HG03575 (cell line): ENCODE data around the gene RAI1.

Source experiments
- ATAC-seq: cut with Tn5 transposase; IDR thresholded peaks from one replicate; pipeline ENCODE4 v1.9.1; 2021; ENCODE audit not compliant: unreplicated experiment, insufficient number of reproducible peaks, low FRiP score; ENCODE audit errors: extremely low read depth

The RAI1 gene

DNA sequence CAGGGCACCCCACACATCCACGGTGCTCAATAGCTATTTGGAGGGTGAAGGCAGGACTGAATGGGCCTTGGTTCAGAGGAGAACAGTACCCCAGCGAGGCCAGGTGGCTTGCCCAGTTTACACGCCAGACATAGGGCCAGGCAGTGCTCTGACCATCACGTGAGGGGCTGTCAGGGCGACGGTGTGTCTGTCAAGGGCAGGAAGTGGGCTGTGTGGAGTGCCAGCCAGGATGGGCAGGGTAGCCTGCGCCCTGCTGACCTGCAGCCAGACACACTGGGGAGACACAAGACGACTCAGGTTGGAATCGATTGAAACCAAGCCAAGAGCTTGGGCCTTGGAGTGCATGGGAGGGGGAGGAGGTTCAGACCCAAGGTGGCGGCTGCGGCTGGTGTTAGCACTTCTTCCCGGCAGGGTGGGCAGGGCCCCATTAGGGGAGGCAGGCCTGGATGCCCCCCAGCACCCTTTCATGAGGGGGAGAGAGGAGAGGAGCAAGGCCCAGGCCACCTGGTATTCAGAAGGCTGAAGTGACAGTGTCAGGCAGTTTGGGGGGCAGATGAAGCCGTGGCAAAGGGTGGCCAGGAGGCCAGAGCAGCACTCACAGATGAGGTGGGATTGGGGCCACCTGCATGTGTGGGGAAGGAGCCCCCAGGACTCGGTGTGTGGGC lies 87.3 kb downstream of the RAI1 start:
- no peak for ATAC-seq

- ATAC-seq = no peak
These were observed 88.8 kb downstream of the RAI1 start for GRCh38 chr17:17769869-17770631.

GRCh38 chr17:17770632-17771044 lies 89.4 kb downstream of the RAI1 start:
- ATAC-seq = no peak

DNA sequence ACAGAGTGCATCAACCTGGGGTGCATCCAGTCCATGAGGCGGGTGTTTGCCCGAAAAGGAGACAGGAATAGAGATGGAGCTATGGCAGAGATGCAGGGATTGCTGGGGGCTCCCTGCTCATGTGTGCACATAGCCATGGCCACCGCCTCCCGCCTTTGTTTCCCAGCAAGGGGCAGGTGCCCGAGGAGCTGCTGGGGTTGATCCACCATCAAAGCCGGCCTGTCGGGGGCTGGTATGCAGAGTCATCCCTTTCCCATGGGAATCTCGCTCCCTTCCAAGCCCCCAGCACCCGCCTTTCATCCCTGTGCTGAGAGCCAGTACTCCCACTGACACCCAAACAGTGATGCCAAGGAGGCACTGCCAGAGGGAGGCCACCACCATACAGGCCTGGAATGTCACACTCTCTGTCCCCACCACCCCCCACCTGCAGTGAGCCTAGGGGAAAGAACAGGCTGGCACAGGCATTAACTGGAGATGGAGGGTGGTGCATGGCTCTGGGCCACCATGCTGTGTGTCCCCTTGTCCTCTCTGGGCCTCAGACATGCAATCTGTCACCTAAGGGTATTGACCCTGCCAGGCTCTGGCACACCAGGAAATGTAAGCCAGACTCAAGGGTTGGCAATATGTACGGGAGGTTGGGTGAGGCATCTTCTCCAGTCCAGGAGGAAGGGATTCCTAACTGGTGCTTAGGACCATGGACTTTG lies 90.4 kb downstream of the RAI1 start:
- no peak for ATAC-seq

GRCh38 chr17:17772231-17772630 lies 91.0 kb downstream of the RAI1 start:
- no peak for ATAC-seq

DNA sequence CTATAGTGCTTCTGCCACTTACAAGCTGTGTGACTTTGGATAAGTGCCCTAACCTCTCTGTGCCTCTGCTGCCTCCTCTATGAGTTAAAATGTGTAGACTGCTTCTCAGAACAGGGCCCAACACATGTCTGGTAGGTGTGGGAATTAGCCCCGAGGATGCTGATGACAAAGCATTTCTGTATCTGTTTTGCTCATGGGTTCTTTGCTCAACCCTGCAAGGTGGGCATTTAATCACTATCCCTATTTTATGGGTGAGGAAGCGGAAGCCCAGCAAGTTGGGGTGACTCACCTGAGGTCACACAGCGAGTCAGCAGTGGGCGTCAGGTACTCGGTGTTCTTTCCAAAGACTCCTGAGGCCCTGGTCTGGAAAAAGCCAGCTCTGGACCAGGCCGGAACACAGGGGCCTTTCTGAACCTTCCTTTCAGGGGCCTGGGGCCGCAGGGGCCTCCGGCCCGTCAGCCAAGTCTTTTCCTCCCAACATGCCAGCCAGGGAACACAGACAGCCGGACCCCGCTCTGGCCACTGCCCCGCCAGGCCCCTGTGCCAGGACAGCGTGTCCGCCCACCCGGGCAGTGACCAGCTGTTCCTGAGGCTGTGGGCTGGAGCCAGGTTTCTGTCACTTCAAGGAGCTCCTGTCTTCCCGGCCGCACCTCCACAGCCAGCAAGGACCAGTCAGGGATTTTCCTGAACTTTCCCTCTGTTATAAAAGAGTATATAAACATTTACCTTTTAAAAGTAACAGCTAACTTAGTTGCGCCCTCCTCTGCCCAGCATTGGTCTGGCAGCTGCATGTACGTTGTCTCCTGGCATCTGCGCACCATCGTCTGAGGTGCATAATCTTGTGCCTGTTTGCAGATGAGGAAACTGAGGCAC lies 93.0 kb downstream of the RAI1 start:
- ATAC-seq = no peak

GRCh38 chr17:17776889-17777288 lies 95.6 kb downstream of the RAI1 start:
- ATAC-seq = no peak

DNA sequence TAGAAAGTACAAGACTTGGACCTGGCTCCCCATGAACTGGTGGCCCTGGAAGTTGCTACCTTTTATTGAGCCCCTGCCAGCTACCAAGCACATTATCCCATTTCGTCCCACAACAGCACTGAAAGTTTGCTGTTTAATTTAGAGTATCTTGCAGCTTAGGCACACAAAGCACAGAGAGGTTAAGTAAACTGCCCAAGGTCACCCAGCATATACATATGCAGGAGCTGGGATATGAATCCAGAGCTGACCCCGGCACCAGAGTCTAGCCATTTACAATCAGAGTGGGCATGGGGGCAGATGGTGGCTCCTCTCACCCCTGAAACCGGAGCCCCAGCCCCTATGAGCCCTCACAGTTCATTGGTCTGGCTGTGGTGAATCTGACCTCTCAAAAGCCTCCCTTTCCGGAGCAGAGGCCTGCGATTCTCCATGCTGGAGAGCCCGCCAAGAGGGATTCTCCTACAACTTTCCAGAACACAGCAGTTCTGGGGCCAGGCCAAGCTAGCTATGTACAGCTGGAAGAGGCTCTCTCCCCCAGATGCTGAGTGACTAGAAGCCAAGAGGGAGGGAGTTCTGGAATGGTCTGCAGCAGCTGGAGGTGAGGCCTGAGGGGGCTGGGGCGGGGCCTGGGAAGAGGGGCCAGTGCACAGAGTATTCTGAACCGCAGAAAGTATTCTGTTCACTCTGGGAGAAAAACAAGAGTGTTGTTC lies 97.2 kb downstream of the RAI1 start:
- ATAC-seq = no peak

DNA sequence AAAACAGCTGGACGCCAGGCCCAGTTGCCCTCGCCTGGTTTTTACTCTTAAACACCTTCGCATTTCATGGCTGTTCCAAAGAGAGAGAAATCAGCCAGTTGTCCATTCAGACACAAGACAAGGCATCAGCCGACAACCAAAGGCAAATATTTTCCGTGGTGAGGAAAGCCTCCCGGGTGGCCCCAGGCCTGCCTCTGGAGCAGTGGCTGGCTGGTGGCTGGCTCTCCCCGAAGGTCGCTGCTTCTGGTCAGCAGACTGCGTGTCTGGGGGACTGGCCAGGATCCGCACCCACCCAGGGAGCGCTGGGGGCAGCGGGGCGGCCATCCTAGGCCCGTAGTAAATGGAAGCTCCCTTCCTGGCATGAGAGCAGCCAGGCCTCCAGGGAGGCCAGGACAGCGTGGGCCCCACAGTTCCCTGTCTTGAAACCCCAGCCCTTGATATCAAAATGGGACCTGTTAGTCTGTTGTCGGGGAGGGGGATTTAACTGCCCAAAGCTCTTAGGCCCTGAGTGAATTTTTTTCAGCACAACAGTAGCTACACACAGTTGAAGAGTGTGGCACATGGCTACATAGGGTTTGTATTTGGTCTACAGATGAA lies 97.9 kb downstream of the RAI1 start:
- ATAC-seq = no peak

- no peak for ATAC-seq
These were observed 99.8 kb downstream of the RAI1 start for GRCh38 chr17:17780922-17781590.

GRCh38 chr17:17781591-17782496 lies 100.6 kb downstream of the RAI1 start:
- ATAC-seq = no peak

DNA sequence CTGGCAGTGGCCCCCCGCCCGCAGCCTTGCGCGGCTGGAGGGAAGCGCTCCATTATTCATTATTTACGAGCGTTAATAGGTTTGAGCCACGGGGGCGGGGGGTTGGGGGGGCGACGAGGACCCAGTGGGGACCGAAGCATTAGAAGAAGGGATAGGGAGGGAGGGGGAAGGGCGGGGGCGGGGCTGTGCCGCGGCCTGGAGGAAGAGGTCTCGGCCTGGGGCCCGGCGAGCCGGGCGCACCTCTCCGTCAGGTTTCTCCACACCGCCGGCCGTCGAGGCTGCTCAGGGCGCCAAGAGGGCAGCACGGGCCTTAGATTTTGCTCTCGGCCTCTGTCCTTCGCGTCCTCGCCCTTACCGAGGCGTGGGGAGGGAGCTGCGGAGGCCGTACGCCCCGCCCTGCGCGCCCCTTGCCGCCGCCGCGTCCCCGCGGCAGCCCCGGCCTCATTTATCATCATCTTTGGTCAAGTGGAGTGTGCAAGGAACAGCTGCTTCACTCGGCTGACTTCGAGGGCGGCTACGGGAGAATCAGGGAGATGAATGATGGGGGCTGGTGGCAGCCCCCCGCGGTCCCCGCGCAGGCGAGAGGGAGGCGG lies 101.4 kb downstream of the RAI1 start:
- no peak for ATAC-seq

- no peak for ATAC-seq
These were observed 102.0 kb downstream of the RAI1 start for GRCh38 chr17:17783116-17783824.

DNA sequence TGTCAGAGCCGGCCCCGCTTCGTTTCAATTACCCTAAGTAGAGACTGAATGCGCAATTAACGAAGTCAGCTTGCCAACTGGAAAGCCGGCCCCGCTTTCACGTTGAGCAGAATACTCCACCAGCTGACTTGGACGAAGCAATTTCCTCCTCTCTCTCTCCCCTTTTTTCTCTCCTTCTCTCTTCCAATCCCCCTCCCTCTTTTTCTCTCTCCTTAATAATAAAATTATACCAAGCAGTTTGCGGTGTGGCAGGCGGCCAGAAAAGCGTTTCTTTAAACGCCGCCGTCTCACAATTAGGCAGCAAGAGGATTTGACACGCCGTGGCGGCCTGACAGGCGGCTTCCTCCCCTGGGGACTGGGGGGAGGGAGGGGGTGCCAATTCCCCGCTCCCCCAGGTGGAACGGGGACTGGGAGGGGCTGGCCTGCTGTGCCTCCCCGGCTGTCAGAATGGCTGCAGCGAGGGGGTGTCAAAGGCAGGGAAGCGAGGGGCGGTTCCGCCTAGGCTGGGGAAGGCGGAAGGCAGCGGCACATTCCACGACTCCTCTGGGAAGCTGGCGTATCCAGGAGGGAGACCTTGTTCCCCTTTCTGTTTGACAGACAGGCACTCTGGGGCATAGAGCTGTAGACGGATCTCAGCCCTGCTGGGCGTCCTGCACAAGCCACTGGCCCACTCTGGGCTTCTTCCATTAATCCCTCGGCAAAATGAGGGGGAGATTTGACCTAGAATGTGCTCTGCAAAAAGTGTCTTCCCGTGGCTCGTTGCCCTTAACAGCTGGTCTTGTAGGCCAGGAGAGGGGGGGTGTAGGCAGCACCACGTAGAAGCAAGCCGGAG lies 102.8 kb downstream of the RAI1 start:
- ATAC-seq = no peak

GRCh38 chr17:17784657-17785267 lies 103.5 kb downstream of the RAI1 start:
- no peak for ATAC-seq
